ENCODE results near the gene SAP30.

DNA sequence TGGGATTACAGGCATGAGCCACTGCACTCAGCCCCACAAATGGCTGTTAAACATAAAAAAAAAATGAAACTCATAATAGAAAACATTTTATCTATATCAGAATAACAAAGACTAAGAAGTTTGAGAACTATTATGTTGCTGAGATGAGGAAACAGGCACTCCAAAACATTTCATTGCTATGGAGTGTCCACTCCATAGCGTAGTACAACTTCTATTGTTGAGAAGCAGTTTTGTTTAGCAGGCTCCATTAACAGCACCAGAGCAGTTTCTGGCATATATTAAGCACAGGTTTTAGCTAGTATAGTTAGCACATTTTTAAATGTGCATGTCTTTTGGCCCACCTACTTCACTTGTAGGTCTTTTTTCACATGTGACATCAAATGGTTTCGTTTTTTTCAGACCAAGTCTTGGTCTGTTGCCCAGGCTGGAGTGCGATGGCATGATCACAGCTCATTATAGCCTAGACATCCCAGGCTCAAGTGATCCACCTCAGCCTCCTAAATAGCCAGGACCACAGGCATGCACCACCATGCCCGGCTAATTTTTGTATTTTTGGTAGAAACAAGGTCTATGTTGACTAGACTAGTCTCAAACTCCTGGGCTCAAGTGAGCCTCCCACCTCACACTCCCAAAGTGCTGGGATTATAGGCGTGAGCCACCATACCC lies 42.4 kb upstream of the SAP30 start:
- TF ChIP-seq POLR2A (IDR thresholded peaks at IDR 0.05): no peak
- TF ChIP-seq, protein P1, sequence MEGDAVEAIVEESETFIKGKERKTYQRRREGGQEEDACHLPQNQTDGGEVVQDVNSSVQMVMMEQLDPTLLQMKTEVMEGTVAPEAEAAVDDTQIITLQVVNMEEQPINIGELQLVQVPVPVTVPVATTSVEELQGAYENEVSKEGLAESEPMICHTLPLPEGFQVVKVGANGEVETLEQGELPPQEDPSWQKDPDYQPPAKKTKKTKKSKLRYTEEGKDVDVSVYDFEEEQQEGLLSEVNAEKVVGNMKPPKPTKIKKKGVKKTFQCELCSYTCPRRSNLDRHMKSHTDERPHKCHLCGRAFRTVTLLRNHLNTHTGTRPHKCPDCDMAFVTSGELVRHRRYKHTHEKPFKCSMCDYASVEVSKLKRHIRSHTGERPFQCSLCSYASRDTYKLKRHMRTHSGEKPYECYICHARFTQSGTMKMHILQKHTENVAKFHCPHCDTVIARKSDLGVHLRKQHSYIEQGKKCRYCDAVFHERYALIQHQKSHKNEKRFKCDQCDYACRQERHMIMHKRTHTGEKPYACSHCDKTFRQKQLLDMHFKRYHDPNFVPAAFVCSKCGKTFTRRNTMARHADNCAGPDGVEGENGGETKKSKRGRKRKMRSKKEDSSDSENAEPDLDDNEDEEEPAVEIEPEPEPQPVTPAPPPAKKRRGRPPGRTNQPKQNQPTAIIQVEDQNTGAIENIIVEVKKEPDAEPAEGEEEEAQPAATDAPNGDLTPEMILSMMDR (IDR thresholded peaks at IDR 0.05): no peak
